B cell (primary cell): ENCODE results near the gene SORT1.

Source experiments
- EZH2 ChIP-seq: IDR thresholded peaks from 2 replicates; pipeline ENCODE4 v1.6.1; 2012; ENCODE audit warnings: borderline replicate concordance, low read depth, mild to moderate bottlenecking, moderate library complexity, low read length; ENCODE audit not compliant: insufficient read depth, poor library complexity, severe bottlenecking
- TF ChIP-seq, protein P1 (sequence below): fragments of 200-600 bp; IDR thresholded peaks from one replicate; pipeline ENCODE4 v1.8.0; 2022; ENCODE audit warnings: antibody characterized with exemption, mild to moderate bottlenecking

DNA sequence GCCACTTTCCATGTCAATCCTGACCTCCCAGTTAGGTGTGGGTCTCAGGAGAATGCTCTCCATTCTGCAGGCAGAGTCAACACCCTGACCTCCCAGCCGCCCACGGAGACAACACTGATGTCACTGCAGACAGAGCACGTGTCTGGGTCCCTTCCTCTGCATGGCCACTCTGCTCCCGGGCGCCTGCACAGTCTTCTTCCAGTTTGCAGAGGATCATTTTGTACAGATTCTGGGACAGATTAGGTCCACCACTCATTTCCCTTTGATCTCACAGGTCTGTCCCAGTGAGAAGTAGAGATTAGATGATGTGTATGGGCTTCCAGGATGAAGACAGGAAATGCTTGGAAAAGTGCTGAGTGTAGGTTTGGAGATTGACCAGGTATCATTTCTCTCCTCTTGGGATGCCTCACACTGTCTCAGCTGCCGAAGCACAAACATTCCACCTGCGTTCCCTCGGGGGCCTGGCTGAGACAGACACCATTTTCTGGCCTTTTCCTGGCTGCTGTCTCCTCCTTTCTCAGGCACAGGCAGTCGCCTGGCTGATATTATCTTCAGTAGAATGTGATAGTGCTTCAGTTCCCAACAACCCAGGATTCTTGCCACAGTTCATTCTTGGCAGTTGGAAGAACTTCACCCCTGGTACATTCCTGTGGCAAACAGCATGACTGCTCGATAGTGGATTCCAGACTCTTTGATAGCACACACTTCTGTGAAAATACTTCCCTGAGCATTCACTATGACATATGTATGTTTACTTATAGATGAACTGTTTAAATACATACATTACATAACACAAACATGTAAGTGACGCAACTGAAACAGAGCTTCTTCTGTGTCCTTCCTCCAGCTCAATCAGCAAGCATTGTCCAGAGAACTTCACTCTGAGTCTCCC is 98.8 kb downstream of the SORT1 start:
- TF ChIP-seq, protein P1, sequence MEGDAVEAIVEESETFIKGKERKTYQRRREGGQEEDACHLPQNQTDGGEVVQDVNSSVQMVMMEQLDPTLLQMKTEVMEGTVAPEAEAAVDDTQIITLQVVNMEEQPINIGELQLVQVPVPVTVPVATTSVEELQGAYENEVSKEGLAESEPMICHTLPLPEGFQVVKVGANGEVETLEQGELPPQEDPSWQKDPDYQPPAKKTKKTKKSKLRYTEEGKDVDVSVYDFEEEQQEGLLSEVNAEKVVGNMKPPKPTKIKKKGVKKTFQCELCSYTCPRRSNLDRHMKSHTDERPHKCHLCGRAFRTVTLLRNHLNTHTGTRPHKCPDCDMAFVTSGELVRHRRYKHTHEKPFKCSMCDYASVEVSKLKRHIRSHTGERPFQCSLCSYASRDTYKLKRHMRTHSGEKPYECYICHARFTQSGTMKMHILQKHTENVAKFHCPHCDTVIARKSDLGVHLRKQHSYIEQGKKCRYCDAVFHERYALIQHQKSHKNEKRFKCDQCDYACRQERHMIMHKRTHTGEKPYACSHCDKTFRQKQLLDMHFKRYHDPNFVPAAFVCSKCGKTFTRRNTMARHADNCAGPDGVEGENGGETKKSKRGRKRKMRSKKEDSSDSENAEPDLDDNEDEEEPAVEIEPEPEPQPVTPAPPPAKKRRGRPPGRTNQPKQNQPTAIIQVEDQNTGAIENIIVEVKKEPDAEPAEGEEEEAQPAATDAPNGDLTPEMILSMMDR: no peak
- no peak for TF ChIP-seq EZH2
